ENCODE measurements around the gene WNT7A. TPM values are rescaled to one million over a fixed set of nuclear protein-coding genes. Genes with fewer than 3 reads are reported as not detected.

WNT7A gene
- total and polyA plus RNA-seq, 2 experiments from 2014 or later = not detected

- DNase-seq = no peak
- no peaks in the 10 kb centered on the region for H3K36me3 ChIP-seq (ENCODE audit: low read depth)
- H3K27ac ChIP-seq = no peak overlapping the region
- H4K20me1 ChIP-seq (ENCODE audit: insufficient read depth) = no peaks in the 10 kb centered on the region
- no peak overlapping the region for H3K9ac ChIP-seq
- no peaks in the 10 kb centered on the region for H3K27me3 ChIP-seq (replicated peaks; ENCODE audit: insufficient read depth)
- no peak overlapping the region for H3K4me2 ChIP-seq (ENCODE audit: unreplicated experiment)
- no peaks in the 10 kb centered on the region for H3K9me3 ChIP-seq (ENCODE audit: low read depth)
- no peaks in the 10 kb centered on the region for H3K4me1 ChIP-seq (ENCODE audit: insufficient read depth)
- 41 to 49% methylated on average over 4 of the region's 4 CpGs for whole genome bisulfite sequencing, 2 experiments (ENCODE audit: low coverage in 1 of 2, low lambda C conversion rate in 2 of 2, missing lambda C conversion rate in 2 of 2)
- TF ChIP-seq EZH2 (IDR thresholded peaks at IDR 0.05; ENCODE audit: insufficient read depth, poor library complexity, severe bottlenecking) (no peak), EZH2phosphoT487 (IDR thresholded peaks at IDR 0.05; ENCODE audit: insufficient read depth, low read depth) (no peak)
- H3K79me2 ChIP-seq (ENCODE audit: insufficient read depth) = no peaks in the 10 kb centered on the region
- H3K4me3 ChIP-seq = no peak overlapping the region
- no peaks in the 10 kb centered on the region for H3F3A ChIP-seq (ENCODE audit: insufficient read depth)
- H2AFZ ChIP-seq = no peak overlapping the region
- in situ Hi-C loops (cut with MboI) = no loop called here
- no peaks in the 10 kb centered on the region for H3K9me2 ChIP-seq (ENCODE audit: insufficient read depth)
Measured at GRCh38 chr3:13869761-13870343, 10.0 kb downstream of the WNT7A start.

- Histone ChIP-seq H3K27me3 (replicated peaks; ENCODE audit: insufficient read depth) (no peaks in the 10 kb centered on the region), H3K79me2 (ENCODE audit: insufficient read depth) (no peaks in the 10 kb centered on the region), H3K9me2 (ENCODE audit: insufficient read depth) (no peaks in the 10 kb centered on the region), H3K4me3 (no peak overlapping the region), H3K4me2 (ENCODE audit: unreplicated experiment) (no peak overlapping the region), H4K20me1 (ENCODE audit: insufficient read depth) (no peaks in the 10 kb centered on the region), H3K9ac (no peak overlapping the region), H3K9me3 (ENCODE audit: low read depth) (no peaks in the 10 kb centered on the region), H3K4me1 (ENCODE audit: insufficient read depth) (no peaks in the 10 kb centered on the region), H3K36me3 (ENCODE audit: low read depth) (no peaks in the 10 kb centered on the region), H3K27ac (no peak overlapping the region), H3F3A (ENCODE audit: insufficient read depth) (no peaks in the 10 kb centered on the region), H2AFZ (no peak overlapping the region)
- in situ Hi-C loops (cut with MboI) = no loop called here
- WGBS, 2 experiments (ENCODE audit: low coverage in 1 of 2, low lambda C conversion rate in 2 of 2, missing lambda C conversion rate in 2 of 2) = 20 to 67% methylated on average over 1 to 2 of the region's 2 CpGs
- DNase-seq = no peak
- TF ChIP-seq EZH2phosphoT487 (IDR thresholded peaks at IDR 0.05; ENCODE audit: insufficient read depth, low read depth) (no peak), EZH2 (IDR thresholded peaks at IDR 0.05; ENCODE audit: insufficient read depth, poor library complexity, severe bottlenecking) (no peak)
Measured at GRCh38 chr3:13868844-13869724, 10.8 kb downstream of the WNT7A start.

- H3F3A ChIP-seq (ENCODE audit: insufficient read depth) = no peaks in the 10 kb centered on the region
- H3K27me3 ChIP-seq (replicated peaks; ENCODE audit: insufficient read depth) = no peaks in the 10 kb centered on the region; the same call in 1 of the 2 replicates
- no peaks in the 10 kb centered on the region for H3K9me2 ChIP-seq (ENCODE audit: insufficient read depth)
- H3K27ac ChIP-seq = no peak overlapping the region
- in situ Hi-C loops (cut with MboI) = no loop called here
- H3K36me3 ChIP-seq (ENCODE audit: low read depth) = no peaks in the 10 kb centered on the region
- H3K9me3 ChIP-seq (ENCODE audit: low read depth) = no peaks in the 10 kb centered on the region
- WGBS, 2 experiments (ENCODE audit: low coverage in 1 of 2, low lambda C conversion rate in 2 of 2, missing lambda C conversion rate in 2 of 2) = 33 to 50% methylated on average over 3 of the region's 3 CpGs
- no peak overlapping the region for H3K4me3 ChIP-seq
- no peak overlapping the region for H2AFZ ChIP-seq
- H4K20me1 ChIP-seq (ENCODE audit: insufficient read depth) = no peaks in the 10 kb centered on the region
- no peak overlapping the region for H3K4me2 ChIP-seq (ENCODE audit: unreplicated experiment)
- TF ChIP-seq EZH2phosphoT487 (IDR thresholded peaks at IDR 0.05; ENCODE audit: insufficient read depth, low read depth) (no peak), EZH2 (IDR thresholded peaks at IDR 0.05; ENCODE audit: insufficient read depth, poor library complexity, severe bottlenecking) (no peak)
- no peaks in the 10 kb centered on the region for H3K79me2 ChIP-seq (ENCODE audit: insufficient read depth)
- no peak overlapping the region for H3K9ac ChIP-seq
- DNase-seq = no peak
- no peaks in the 10 kb centered on the region for H3K4me1 ChIP-seq (ENCODE audit: insufficient read depth)
Measured at GRCh38 chr3:13867732-13868131, 12.1 kb downstream of the WNT7A start.

- no peak overlapping the region for H3K4me2 ChIP-seq (ENCODE audit: unreplicated experiment)
- H3K4me1 ChIP-seq (ENCODE audit: insufficient read depth) = no peaks in the 10 kb centered on the region
- H3K36me3 ChIP-seq (ENCODE audit: low read depth) = no peaks in the 10 kb centered on the region
- TF ChIP-seq EZH2phosphoT487 (IDR thresholded peaks at IDR 0.05; ENCODE audit: insufficient read depth, low read depth) (no peak), EZH2 (IDR thresholded peaks at IDR 0.05; ENCODE audit: insufficient read depth, poor library complexity, severe bottlenecking) (no peak)
- H2AFZ ChIP-seq = no peak overlapping the region
- no peaks in the 10 kb centered on the region for H4K20me1 ChIP-seq (ENCODE audit: insufficient read depth)
- H3K9me3 ChIP-seq (ENCODE audit: low read depth) = no peaks in the 10 kb centered on the region
- no peaks in the 10 kb centered on the region for H3F3A ChIP-seq (ENCODE audit: insufficient read depth)
- no peak overlapping the region for H3K4me3 ChIP-seq
- no peak for DNase-seq
- in situ Hi-C loops (cut with MboI) = no loop called here
- 25 to 27% methylated on average over 14 of the region's 14 CpGs for WGBS, 2 experiments (ENCODE audit: low coverage in 1 of 2, low lambda C conversion rate in 2 of 2, missing lambda C conversion rate in 2 of 2)
- H3K27me3 ChIP-seq (replicated peaks; ENCODE audit: insufficient read depth) = peaks cover 8% of the 10 kb centered on the region
- no peak overlapping the region for H3K27ac ChIP-seq
- no peaks in the 10 kb centered on the region for H3K79me2 ChIP-seq (ENCODE audit: insufficient read depth)
- H3K9ac ChIP-seq = no peak overlapping the region
- H3K9me2 ChIP-seq (ENCODE audit: insufficient read depth) = no peaks in the 10 kb centered on the region
Measured at GRCh38 chr3:13866041-13866965, 13.6 kb downstream of the WNT7A start.
